Upper lobe of left lung (tissue), 4 donors: Measurements from ENCODE around the gene FEM1B.

Experiments used
- POLR2A ChIP-seq, 4 donors: fragments of 450-650 bp; IDR thresholded peaks; one replicate each; pipeline ENCODE4 v1.5.1; 2016 to 2017; ENCODE audit warnings: antibody characterized with exemption in 4 of 4, mild to moderate bottlenecking in 2 of 4
- POLR2AphosphoS5 ChIP-seq, 2 donors: sonication (generic); formaldehyde crosslinking; IDR thresholded peaks; one replicate each; pipeline ENCODE4 v1.5.1; 2017; ENCODE audit warnings: antibody characterized with exemption in 2 of 2
- TF ChIP-seq, protein P1 (sequence below), 6 experiments: fragments of 450-650 bp in 4 of 6; fragments of 200-600 bp in 2 of 6; sonication (generic) in 2 of 6; IDR thresholded peaks; one replicate each; pipeline ENCODE4 v1.5.1; 2016 to 2019; ENCODE audit warnings: antibody characterized with exemption in 6 of 6

DNA sequence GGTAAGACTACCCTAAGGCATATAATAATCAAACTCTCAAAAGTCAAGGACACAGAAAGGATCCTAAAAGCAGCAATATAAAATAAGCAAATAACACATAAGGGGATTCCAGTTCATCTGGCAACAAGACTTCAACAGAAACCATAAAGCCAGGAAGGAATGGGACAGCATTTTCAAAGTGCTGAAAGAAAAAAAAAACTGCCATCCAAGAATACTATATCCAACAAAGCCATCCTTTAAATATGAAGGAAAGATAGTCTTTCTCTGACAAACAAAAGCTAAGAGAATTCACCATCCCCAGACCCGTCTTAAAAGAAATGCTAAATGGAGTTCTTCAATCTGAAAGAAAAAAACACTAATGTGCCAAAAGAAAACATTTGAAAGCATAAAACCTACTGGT, 33.3 kb upstream of the FEM1B start:
- TF ChIP-seq, protein P1, sequence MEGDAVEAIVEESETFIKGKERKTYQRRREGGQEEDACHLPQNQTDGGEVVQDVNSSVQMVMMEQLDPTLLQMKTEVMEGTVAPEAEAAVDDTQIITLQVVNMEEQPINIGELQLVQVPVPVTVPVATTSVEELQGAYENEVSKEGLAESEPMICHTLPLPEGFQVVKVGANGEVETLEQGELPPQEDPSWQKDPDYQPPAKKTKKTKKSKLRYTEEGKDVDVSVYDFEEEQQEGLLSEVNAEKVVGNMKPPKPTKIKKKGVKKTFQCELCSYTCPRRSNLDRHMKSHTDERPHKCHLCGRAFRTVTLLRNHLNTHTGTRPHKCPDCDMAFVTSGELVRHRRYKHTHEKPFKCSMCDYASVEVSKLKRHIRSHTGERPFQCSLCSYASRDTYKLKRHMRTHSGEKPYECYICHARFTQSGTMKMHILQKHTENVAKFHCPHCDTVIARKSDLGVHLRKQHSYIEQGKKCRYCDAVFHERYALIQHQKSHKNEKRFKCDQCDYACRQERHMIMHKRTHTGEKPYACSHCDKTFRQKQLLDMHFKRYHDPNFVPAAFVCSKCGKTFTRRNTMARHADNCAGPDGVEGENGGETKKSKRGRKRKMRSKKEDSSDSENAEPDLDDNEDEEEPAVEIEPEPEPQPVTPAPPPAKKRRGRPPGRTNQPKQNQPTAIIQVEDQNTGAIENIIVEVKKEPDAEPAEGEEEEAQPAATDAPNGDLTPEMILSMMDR (IDR thresholded peaks at IDR 0.05) = no peak
- TF ChIP-seq POLR2AphosphoS5 (IDR thresholded peaks at IDR 0.05) = no peak
- TF ChIP-seq POLR2A (IDR thresholded peaks at IDR 0.05) = no peak
